ENCODE data around the gene CUL4A. TPM values are rescaled to one million over a fixed set of nuclear protein-coding genes. Genes with fewer than 3 reads are reported as not detected.

Gene CUL4A
- total and polyA plus RNA-seq, 2 experiments from 2014 or later = 52.2 to 85.3 TPM

- H3K9me2 ChIP-seq (replicated peaks; ENCODE audit: insufficient read depth) = no peaks in the 10 kb centered on the region
- H3K4me3 ChIP-seq = no peak overlapping the region
- no peaks in the 10 kb centered on the region for H3K79me2 ChIP-seq
- peak overlapping the region; percentile 20 for H3K27ac ChIP-seq
- H3K9me3 ChIP-seq (ENCODE audit: low read depth) = no peaks in the 10 kb centered on the region
- H2AFZ ChIP-seq = no peak overlapping the region
- no peak overlapping the region for H3K4me2 ChIP-seq
- no peak for DNase-seq (ENCODE audit: low spot score)
- 98% methylated on average over 2 of the region's 2 CpGs for WGBS (ENCODE audit: low lambda C conversion rate, missing lambda C conversion rate)
- H3K4me1 ChIP-seq (ENCODE audit: insufficient read depth) = peaks cover 22% of the 10 kb centered on the region
- H3K27me3 ChIP-seq = no peaks in the 10 kb centered on the region
- H3K36me3 ChIP-seq (replicated peaks; ENCODE audit: insufficient read depth, low read depth) = no peaks in the 10 kb centered on the region
- no peak for TF ChIP-seq EZH2 (IDR thresholded peaks at IDR 0.05; ENCODE audit: borderline replicate concordance)
- no peak for TF ChIP-seq EZH2phosphoT487 (IDR thresholded peaks at IDR 0.05; ENCODE audit: low read depth, severe bottlenecking, unreplicated experiment)
- no peak for TF ChIP-seq CTCF (IDR thresholded peaks at IDR 0.05; ENCODE audit: poor library complexity)
- no peaks in the 10 kb centered on the region for H4K20me1 ChIP-seq (ENCODE audit: insufficient read depth, poor library complexity, severe bottlenecking)
Measured at GRCh38 chr13:113272031-113272430, 62.6 kb downstream of the CUL4A start.

GRCh38 chr13:113272701-113273181, 63.3 kb downstream of the CUL4A start:
- no peak overlapping the region for H3K4me3 ChIP-seq
- TF ChIP-seq CTCF (IDR thresholded peaks at IDR 0.05; ENCODE audit: poor library complexity) = no peak
- no peak for TF ChIP-seq EZH2phosphoT487 (IDR thresholded peaks at IDR 0.05; ENCODE audit: low read depth, severe bottlenecking, unreplicated experiment)
- TF ChIP-seq EZH2 (IDR thresholded peaks at IDR 0.05; ENCODE audit: borderline replicate concordance) = no peak
- WGBS (ENCODE audit: low lambda C conversion rate, missing lambda C conversion rate) = 95% methylated on average over 10 of the region's 10 CpGs

GRCh38 chr13:113273321-113273720, 63.9 kb downstream of the CUL4A start:
- Histone ChIP-seq H3K27me3 (no peaks in the 10 kb centered on the region), H3K4me2 (no peak overlapping the region), H3K9me3 (ENCODE audit: low read depth) (no peaks in the 10 kb centered on the region), H3K79me2 (no peaks in the 10 kb centered on the region), H3K4me3 (no peak overlapping the region), H4K20me1 (ENCODE audit: insufficient read depth, poor library complexity, severe bottlenecking) (no peaks in the 10 kb centered on the region), H2AFZ (no peak overlapping the region), H3K27ac (peak overlapping the region; percentile 94), H3K4me1 (ENCODE audit: insufficient read depth) (peaks cover 22% of the 10 kb centered on the region), H3K9me2 (replicated peaks; ENCODE audit: insufficient read depth) (no peaks in the 10 kb centered on the region), H3K36me3 (replicated peaks; ENCODE audit: insufficient read depth, low read depth) (no peaks in the 10 kb centered on the region)
- 90% methylated on average over 6 of the region's 6 CpGs for WGBS (ENCODE audit: low lambda C conversion rate, missing lambda C conversion rate)
- no peak for DNase-seq (ENCODE audit: low spot score)
- TF ChIP-seq EZH2 (IDR thresholded peaks at IDR 0.05; ENCODE audit: borderline replicate concordance) = no peak
- TF ChIP-seq CTCF (IDR thresholded peaks at IDR 0.05; ENCODE audit: poor library complexity) = no peak
- TF ChIP-seq EZH2phosphoT487 (IDR thresholded peaks at IDR 0.05; ENCODE audit: low read depth, severe bottlenecking, unreplicated experiment) = no peak

More at GRCh38 chr13:113272701-113273181, 63.3 kb downstream of the CUL4A start:
- H3K36me3 ChIP-seq (replicated peaks; ENCODE audit: insufficient read depth, low read depth) = no peaks in the 10 kb centered on the region
- DNase-seq (ENCODE audit: low spot score) = no peak
- no peak overlapping the region for H2AFZ ChIP-seq
- H3K27ac ChIP-seq = peak overlapping the region; percentile 94
- H3K9me3 ChIP-seq (ENCODE audit: low read depth) = no peaks in the 10 kb centered on the region
- H3K9me2 ChIP-seq (replicated peaks; ENCODE audit: insufficient read depth) = no peaks in the 10 kb centered on the region
- no peaks in the 10 kb centered on the region for H4K20me1 ChIP-seq (ENCODE audit: insufficient read depth, poor library complexity, severe bottlenecking)
- no peaks in the 10 kb centered on the region for H3K27me3 ChIP-seq
- H3K4me2 ChIP-seq = no peak overlapping the region
- no peaks in the 10 kb centered on the region for H3K79me2 ChIP-seq
- peaks cover 22% of the 10 kb centered on the region for H3K4me1 ChIP-seq (ENCODE audit: insufficient read depth)
